ENCODE measurements around the gene LSR.

Gene LSR

GRCh38 chr19:35206379-35206778 is 42.4 kb upstream of the LSR start:
- H3K4me3 ChIP-seq (ENCODE audit: low read depth, low read length): no peak overlapping the region
- DNase-seq: no peak
- in situ Hi-C loops (cut with HindIII; ENCODE audit: low pct_ligation_motif_present, low sequenced_read_pairs): no loop called here
- no peaks in the 10 kb centered on the region for H3K27me3 ChIP-seq (replicated peaks)
- H3K36me3 ChIP-seq (replicated peaks): no peaks in the 10 kb centered on the region
- H3K27ac ChIP-seq: no peak overlapping the region
- no peak for TF ChIP-seq CTCF (IDR thresholded peaks at IDR 0.05; ENCODE audit: low read depth, low read length, missing control alignments)

- TF ChIP-seq CTCF (IDR thresholded peaks at IDR 0.05; ENCODE audit: low read depth, low read length, missing control alignments): no peak
- no peak overlapping the region for H3K4me3 ChIP-seq (ENCODE audit: low read depth, low read length)
- H3K27ac ChIP-seq: no peak overlapping the region
- no peak for DNase-seq
- in situ Hi-C loops (cut with HindIII; ENCODE audit: low pct_ligation_motif_present, low sequenced_read_pairs): no loop called here
- H3K36me3 ChIP-seq (replicated peaks): no peaks in the 10 kb centered on the region
- H3K27me3 ChIP-seq (replicated peaks): no peaks in the 10 kb centered on the region
Observed at GRCh38 chr19:35206855-35207254, 41.9 kb upstream of the LSR start.

- Histone ChIP-seq H3K27ac (no peak overlapping the region), H3K36me3 (replicated peaks) (no peaks in the 10 kb centered on the region), H3K4me3 (ENCODE audit: low read depth, low read length) (no peak overlapping the region), H3K27me3 (replicated peaks) (no peaks in the 10 kb centered on the region)
- DNase-seq: no peak
- no peak for TF ChIP-seq CTCF (IDR thresholded peaks at IDR 0.05; ENCODE audit: low read depth, low read length, missing control alignments)
- in situ Hi-C loops (cut with HindIII; ENCODE audit: low pct_ligation_motif_present, low sequenced_read_pairs): no loop called here
Observed at GRCh38 chr19:35207391-35207871, 41.4 kb upstream of the LSR start.

GRCh38 chr19:35208121-35208520 is 40.7 kb upstream of the LSR start:
- TF ChIP-seq CTCF (IDR thresholded peaks at IDR 0.05; ENCODE audit: low read depth, low read length, missing control alignments): no peak
- Histone ChIP-seq H3K27ac (no peak overlapping the region), H3K36me3 (replicated peaks) (no peaks in the 10 kb centered on the region), H3K27me3 (replicated peaks) (no peaks in the 10 kb centered on the region), H3K4me3 (ENCODE audit: low read depth, low read length) (no peak overlapping the region)
- DNase-seq: no peak
- in situ Hi-C loops (cut with HindIII; ENCODE audit: low pct_ligation_motif_present, low sequenced_read_pairs): no loop called here

- DNase-seq: no peak
- in situ Hi-C loops (cut with HindIII; ENCODE audit: low pct_ligation_motif_present, low sequenced_read_pairs): no loop called here
- H3K36me3 ChIP-seq (replicated peaks): no peaks in the 10 kb centered on the region
- no peak overlapping the region for H3K27ac ChIP-seq
- no peaks in the 10 kb centered on the region for H3K27me3 ChIP-seq (replicated peaks)
- no peak for TF ChIP-seq CTCF (IDR thresholded peaks at IDR 0.05; ENCODE audit: low read depth, low read length, missing control alignments)
- H3K4me3 ChIP-seq (ENCODE audit: low read depth, low read length): no peak overlapping the region
Observed at GRCh38 chr19:35209646-35210045, 39.2 kb upstream of the LSR start.

GRCh38 chr19:35211545-35212230 is 37.1 kb upstream of the LSR start:
- no peaks in the 10 kb centered on the region for H3K27me3 ChIP-seq (replicated peaks)
- H3K36me3 ChIP-seq (replicated peaks): no peaks in the 10 kb centered on the region
- H3K27ac ChIP-seq: no peak overlapping the region
- in situ Hi-C loops (cut with HindIII; ENCODE audit: low pct_ligation_motif_present, low sequenced_read_pairs): no loop called here
- no peak for DNase-seq
- no peak for TF ChIP-seq CTCF (IDR thresholded peaks at IDR 0.05; ENCODE audit: low read depth, low read length, missing control alignments)
- no peak overlapping the region for H3K4me3 ChIP-seq (ENCODE audit: low read depth, low read length)
